HepG2 (cell line): Measurements from ENCODE around the gene CACNB4. TPM values are rescaled to one million over a fixed set of nuclear protein-coding genes. Genes with fewer than 3 reads are reported as not detected.
A peak's percentile ranks its signal among the peaks of the same experiment; 100 is the strongest.

Experiments
- AHDC1 ChIP-seq: sonication (generic); formaldehyde crosslinking; IDR thresholded peaks from 2 replicates; pipeline ENCODE4 v1.5.1; 2020; ENCODE audit warnings: mild to moderate bottlenecking, missing genetic modification reagents, borderline replicate concordance
- ARNT2 ChIP-seq: sonication (generic); formaldehyde crosslinking; IDR thresholded peaks from 2 replicates; pipeline ENCODE4 v1.8.0; 2022; ENCODE audit warnings: mild to moderate bottlenecking, low read depth, missing genetic modification reagents, moderate library complexity
- CERS6 ChIP-seq: sonication (generic); formaldehyde crosslinking; IDR thresholded peaks from 2 replicates; pipeline ENCODE4 v1.5.0; 2020; ENCODE audit warnings: missing genetic modification reagents
- EHMT2 ChIP-seq: fragments of 200-600 bp; sonication (generic); IDR thresholded peaks from 2 replicates; pipeline ENCODE4 v1.7.0; 2017; ENCODE audit warnings: antibody characterized with exemption, low read depth, low read length, borderline replicate concordance
- ELF3 ChIP-seq: IDR thresholded peaks from 2 replicates; pipeline ENCODE4 v1.6.1; 2016; ENCODE audit warnings: missing genetic modification reagents, missing compliant biosample characterization
- ESRRA ChIP-seq: sonication (generic); formaldehyde crosslinking; IDR thresholded peaks from 2 replicates; pipeline ENCODE4 v1.5.1; 2020; ENCODE audit warnings: mild to moderate bottlenecking, low read depth, missing genetic modification reagents
- FOSL2 ChIP-seq: sonication (generic); formaldehyde crosslinking; IDR thresholded peaks from 2 replicates; pipeline ENCODE4 v1.4.0; 2020; ENCODE audit warnings: missing genetic modification reagents
- GATAD2A ChIP-seq: IDR thresholded peaks from 2 replicates; pipeline ENCODE4 v1.6.1; 2016
- HIC2 ChIP-seq: sonication (generic); formaldehyde crosslinking; IDR thresholded peaks from 2 replicates; pipeline ENCODE4 v1.9.0; 2022; ENCODE audit warnings: low read depth, missing genetic modification reagents
- MLLT10 ChIP-seq: sonication (generic); formaldehyde crosslinking; IDR thresholded peaks from 2 replicates; pipeline ENCODE4 v1.4.0; 2020; ENCODE audit warnings: missing genetic modification reagents
- NR2C2 ChIP-seq: sonication (generic); formaldehyde crosslinking; IDR thresholded peaks from 2 replicates; pipeline ENCODE4 v1.4.0; 2020; ENCODE audit warnings: missing genetic modification reagents, mild to moderate bottlenecking, moderate library complexity, borderline replicate concordance
- NR2F6 ChIP-seq, 2 experiments: IDR thresholded peaks; 2 replicates each; pipeline ENCODE4 v1.6.1; 2016; ENCODE audit warnings: antibody characterized with exemption in 1 of 2, mild to moderate bottlenecking in 1 of 2
- PCBP2 ChIP-seq: fragments of 200-400 bp; formaldehyde crosslinking; optimal IDR thresholded peaks from 2 replicates; pipeline ENCODE3; 2018; ENCODE audit warnings: low read length, low read depth; ENCODE audit not compliant: poor library complexity, severe bottlenecking
- SIX4 ChIP-seq: sonication (generic); formaldehyde crosslinking; IDR thresholded peaks from 2 replicates; pipeline ENCODE4 v1.4.0; 2020; ENCODE audit warnings: missing genetic modification reagents
- SMARCC2 ChIP-seq: fragments of 450-650 bp; IDR thresholded peaks from 2 replicates; pipeline ENCODE4 v1.6.1; 2017; ENCODE audit warnings: antibody characterized with exemption, mild to moderate bottlenecking
- SMC3 ChIP-seq: IDR thresholded peaks from 2 replicates; pipeline ENCODE4 v1.6.1; 2011; ENCODE audit warnings: low read length, improper control_type of control experiment
- TEAD3 ChIP-seq: optimal IDR thresholded peaks from 2 replicates; pipeline ENCODE3; 2016; ENCODE audit warnings: borderline replicate concordance
- TFDP1 ChIP-seq: IDR thresholded peaks from 2 replicates; pipeline ENCODE4 v1.6.1; 2016; ENCODE audit warnings: missing compliant biosample characterization, missing genetic modification reagents, borderline replicate concordance
- ZFP36L1 ChIP-seq: sonication (generic); formaldehyde crosslinking; IDR thresholded peaks from 2 replicates; pipeline ENCODE4 v1.8.0; 2022; ENCODE audit warnings: mild to moderate bottlenecking, missing genetic modification reagents, moderate library complexity
- ZMAT3 ChIP-seq: sonication (generic); formaldehyde crosslinking; conservative IDR thresholded peaks from 2 replicates; pipeline ENCODE4 v1.7.0; 2021; ENCODE audit warnings: missing genetic modification reagents
- ZMAT5 ChIP-seq: sonication (generic); formaldehyde crosslinking; IDR thresholded peaks from 2 replicates; pipeline ENCODE4 v1.5.0; 2020; ENCODE audit warnings: mild to moderate bottlenecking, low read depth, missing genetic modification reagents, borderline replicate concordance
- polyA plus RNA-seq, 8 experiments: library from polyadenylated mRNA; depleted of rRNA in 3 of 8; stranded (reverse) in 7 of 8; unstranded in 1 of 8; fragments of >200 nt; fragmentation: Illumina TruSeq in 4 of 8; extraction: Trizol in 4 of 8; gene quantifications; 2 replicates each; pipeline versions ENCODE4 v1.2.1 to v1.2.3, GENCODE V29; 2011 to 2016; ENCODE audit warnings: low read depth in 4 of 8, missing spikeins in 1 of 8, mixed read lengths in 1 of 8; ENCODE audit not compliant: insufficient read depth in 1 of 8
- total RNA-seq, 5 experiments: library from RNA; depleted of rRNA; stranded (reverse); fragments of >200 nt; fragmentation: Illumina TruSeq; extraction: Trizol; gene quantifications; 2 replicates each; pipeline ENCODE4 v1.2.3, GENCODE V29; 2016; ENCODE audit warnings: low read depth in 1 of 5

CACNB4 gene
- total and polyA plus RNA-seq, 2 of the 13 experiments (the other 11 are each of a cell fraction or from before 2014, with no cell fraction given), result 5.1 to 14.3 TPM

GRCh38 chr2:151989378-151989777, 109.5 kb downstream of the CACNB4 start (continued):
- no peak for TF ChIP-seq CERS6 (CRISPR knock-in tag)
- peak; percentile 83 for TF ChIP-seq NR2F6 (IDR thresholded peaks at IDR 0.05)
- TF ChIP-seq NR2F6 (CRISPR knock-in tag; IDR thresholded peaks at IDR 0.05), result peak; percentile 71; the same call in 1 of the 2 replicates
- TF ChIP-seq MLLT10 (CRISPR knock-in tag), result no peak
- TF ChIP-seq NR2C2, result peak; percentile 80
- TF ChIP-seq ZFP36L1 (CRISPR knock-in tag), result 0 out of 2 replicates have a peak, but pooled peaks have one; percentile 4
- peak; percentile 83 for TF ChIP-seq FOSL2 (CRISPR knock-in tag)
- no peak for TF ChIP-seq ZMAT5 (CRISPR knock-in tag)
- TF ChIP-seq ARNT2, result no peak
- TF ChIP-seq SMC3, result no peak; the same call in 1 of the 2 replicates
- TF ChIP-seq PCBP2, result no peak
- TF ChIP-seq TEAD3 (CRISPR knock-in tag), result peak; percentile 9
- TF ChIP-seq ZMAT3 (CRISPR knock-in tag), result no peak
- TF ChIP-seq GATAD2A (CRISPR knock-in tag), result peak; percentile 81
- peak; percentile 79; the same call in 1 of the 2 replicates for TF ChIP-seq EHMT2
- peak; percentile 61 for TF ChIP-seq SIX4 (CRISPR knock-in tag)
- 0 out of 2 replicates have a peak, but pooled peaks have one; percentile 50 for TF ChIP-seq SMARCC2
- TF ChIP-seq HIC2 (CRISPR knock-in tag), result no peak
- no peak for TF ChIP-seq TFDP1 (CRISPR knock-in tag)
- no peak for TF ChIP-seq ESRRA (CRISPR knock-in tag)
- peak; percentile 67; the same call in 1 of the 2 replicates for TF ChIP-seq ELF3 (CRISPR knock-in tag)
- TF ChIP-seq AHDC1 (CRISPR knock-in tag), result peak; percentile 86
